Kidney (tissue), 14 donors: Measurements from ENCODE around the gene JARID2. TPM values are rescaled to one million over a fixed set of nuclear protein-coding genes. Genes with fewer than 3 reads are reported as not detected.

Source experiments
- DNase-seq, 5 donors: peaks; one replicate each; pipeline ENCODE4 v3.0.0-alpha.2; 2013 to 2020
- FAIRE-seq: peaks from 2 replicates; lab custom pipeline; 2012; peaks lifted over from hg19 to GRCh38; lab: Jason Lieb, UNC
- H3K27ac ChIP-seq, 2 donors: one replicate each; pipeline ENCODE4 v1.7.0; 2013; ENCODE audit warnings: low read depth in 2 of 2, low read length in 2 of 2, inconsistent platforms in 1 of 2
- H3K27me3 ChIP-seq: one replicate; pipeline ENCODE4 v1.7.1; 2013; ENCODE audit warnings: low read length, inconsistent platforms; ENCODE audit not compliant: control insufficient read depth, insufficient read depth
- H3K36me3 ChIP-seq, 3 donors: one replicate each; pipeline versions ENCODE4 v1.7.0 to v1.7.1; 2013; ENCODE audit warnings: low read length in 3 of 3, control low read depth in 1 of 3, inconsistent platforms in 1 of 3; ENCODE audit not compliant: insufficient read depth in 3 of 3, control insufficient read depth in 2 of 3
- H3K4me1 ChIP-seq, 3 donors: one replicate each; pipeline versions ENCODE4 v1.7.0 to v1.7.1; 2013; ENCODE audit warnings: low read length in 3 of 3, inconsistent platforms in 1 of 3, low read depth in 1 of 3; ENCODE audit not compliant: control insufficient read depth in 2 of 3, insufficient read depth in 2 of 3
- H3K4me3 ChIP-seq, 3 donors: one replicate each; pipeline versions ENCODE4 v1.7.0 to v1.8.1; 2013; ENCODE audit warnings: low read length in 3 of 3, control low read depth in 1 of 3, inconsistent platforms in 1 of 3
- H3K9ac ChIP-seq, 3 donors: one replicate each; pipeline versions ENCODE4 v1.7.0 to v1.7.1; 2013; ENCODE audit warnings: low read length in 3 of 3, control low read depth in 1 of 3, inconsistent platforms in 1 of 3
- H3K9me3 ChIP-seq, 3 donors: one replicate each; pipeline versions ENCODE4 v1.7.0 to v1.7.1; 2013; ENCODE audit warnings: low read length in 3 of 3, control low read depth in 1 of 3, inconsistent platforms in 1 of 3; ENCODE audit not compliant: control insufficient read depth in 2 of 3, insufficient read depth in 1 of 3
- intact Hi-C: fragments of 100-400 bp; cut with DNase I; formaldehyde crosslinking; loops from one replicate; pipeline ENCODE4 v1.11.1; 2022
- polyA plus RNA-seq: library from polyadenylated mRNA; stranded (reverse); fragments of 350-450 nt; fragmentation: Illumina TruSeq; extraction: RNeasy Lipid Tissue Mini Kit (QIAGEN cat#74804); gene quantifications from one replicate; pipeline ENCODE4 v1.2.3, GENCODE V29; 2014; ENCODE audit warnings: low read depth, low replicate concordance; ENCODE audit not compliant: insufficient read depth
- total RNA-seq: library from RNA; stranded (reverse); fragmentation: NEBNext Ultra II Directional; extraction: Animal tissue kit (Norgen Biotek cat#: 25700); gene quantifications from one replicate; pipeline ENCODE4 v1.2.1, GENCODE V29; 2021
- TF ChIP-seq, protein P1 (sequence below): IDR thresholded peaks from 3 replicates; pipeline ENCODE4 v1.5.1; 2012; ENCODE audit warnings: mild to moderate bottlenecking, moderate library complexity, borderline replicate concordance; ENCODE audit not compliant: insufficient read depth; ENCODE audit errors: extremely low read depth
- donor health status: control.
- donor health status: control.
- donor health status: control.
- donor health status: control.
- donor health status: control.
- donor health status: DM: yes; HTN: yes; CAD: no.
- donor health status: Normal renal cell carcinoma (clear cell type).

JARID2 gene
- total and polyA plus RNA-seq, 2 donors from 2014 or later, result 1.8 to 12.3 TPM

DNA sequence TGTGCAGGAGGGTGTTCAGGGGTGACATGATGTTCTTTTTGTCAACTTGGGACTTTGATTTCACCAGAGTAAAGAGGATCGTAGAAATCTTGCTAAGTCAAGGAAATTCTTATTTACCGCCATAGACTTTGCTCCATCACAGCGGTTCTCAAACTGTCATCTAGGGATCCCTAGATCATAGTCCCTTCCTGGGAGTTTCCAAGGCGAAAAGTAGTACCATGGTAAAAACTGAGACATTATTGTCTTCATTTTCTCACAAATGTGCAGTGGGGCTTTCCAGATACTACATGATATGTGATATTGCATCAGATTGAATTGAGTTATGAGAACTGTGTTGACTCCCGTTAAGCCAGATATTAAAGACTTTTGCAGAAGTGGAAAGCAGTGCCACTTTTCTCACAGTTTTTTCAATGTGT lies 79.7 kb downstream of the JARID2 start:
- no peaks in the 10 kb centered on the region for H3K36me3 ChIP-seq
- H3K9ac ChIP-seq, result no peak overlapping the region
- DNase-seq, result no peak
- TF ChIP-seq, protein P1, sequence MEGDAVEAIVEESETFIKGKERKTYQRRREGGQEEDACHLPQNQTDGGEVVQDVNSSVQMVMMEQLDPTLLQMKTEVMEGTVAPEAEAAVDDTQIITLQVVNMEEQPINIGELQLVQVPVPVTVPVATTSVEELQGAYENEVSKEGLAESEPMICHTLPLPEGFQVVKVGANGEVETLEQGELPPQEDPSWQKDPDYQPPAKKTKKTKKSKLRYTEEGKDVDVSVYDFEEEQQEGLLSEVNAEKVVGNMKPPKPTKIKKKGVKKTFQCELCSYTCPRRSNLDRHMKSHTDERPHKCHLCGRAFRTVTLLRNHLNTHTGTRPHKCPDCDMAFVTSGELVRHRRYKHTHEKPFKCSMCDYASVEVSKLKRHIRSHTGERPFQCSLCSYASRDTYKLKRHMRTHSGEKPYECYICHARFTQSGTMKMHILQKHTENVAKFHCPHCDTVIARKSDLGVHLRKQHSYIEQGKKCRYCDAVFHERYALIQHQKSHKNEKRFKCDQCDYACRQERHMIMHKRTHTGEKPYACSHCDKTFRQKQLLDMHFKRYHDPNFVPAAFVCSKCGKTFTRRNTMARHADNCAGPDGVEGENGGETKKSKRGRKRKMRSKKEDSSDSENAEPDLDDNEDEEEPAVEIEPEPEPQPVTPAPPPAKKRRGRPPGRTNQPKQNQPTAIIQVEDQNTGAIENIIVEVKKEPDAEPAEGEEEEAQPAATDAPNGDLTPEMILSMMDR, result no peak
- no peak overlapping the region for H3K4me3 ChIP-seq
- no peak for FAIRE-seq
- no peak overlapping the region for H3K27ac ChIP-seq
- peaks cover 0 to 11% (median 9%) of the 10 kb centered on the region in 3 donors for H3K4me1 ChIP-seq
- H3K27me3 ChIP-seq, result no peaks in the 10 kb centered on the region
- no peaks in the 10 kb centered on the region for H3K9me3 ChIP-seq
- intact Hi-C loops, result no loop called here

DNA sequence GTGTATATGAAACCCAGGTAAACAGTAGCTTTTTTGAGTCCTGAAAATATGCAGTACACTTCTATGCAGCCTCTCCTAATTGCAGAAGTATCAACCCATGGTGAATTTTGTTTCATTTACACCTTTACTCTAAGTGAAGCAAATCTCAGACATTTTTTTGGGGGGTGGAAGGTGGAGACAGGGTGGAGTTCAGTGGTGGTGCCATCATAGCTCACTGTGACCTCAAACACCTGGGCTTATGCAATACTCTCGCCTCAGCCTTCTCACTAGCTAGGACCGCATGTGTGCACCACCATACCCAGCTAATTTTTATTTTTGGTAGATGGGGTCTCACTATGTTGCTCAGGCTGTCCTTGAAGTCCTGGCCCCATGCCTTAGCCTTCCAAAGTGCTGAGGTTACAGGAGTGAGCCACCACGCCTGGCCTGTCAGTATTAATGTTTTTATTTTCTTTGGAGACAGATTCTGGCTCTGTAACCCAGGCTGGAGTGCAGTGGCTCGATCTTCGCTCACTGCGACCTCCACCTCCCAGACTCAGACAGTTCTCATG lies 80.3 kb downstream of the JARID2 start:
- Histone ChIP-seq H3K27me3 (no peaks in the 10 kb centered on the region), H3K9me3 (no peaks in the 10 kb centered on the region), H3K4me1 (peaks cover 0 to 11% (median 9%) of the 10 kb centered on the region in 3 donors), H3K36me3 (no peaks in the 10 kb centered on the region), H3K4me3 (no peak overlapping the region), H3K27ac (no peak overlapping the region), H3K9ac (no peak overlapping the region)
- no peak for FAIRE-seq
- intact Hi-C loops, result no loop called here
- no peak for DNase-seq
- TF ChIP-seq, protein P1, result no peak

DNA sequence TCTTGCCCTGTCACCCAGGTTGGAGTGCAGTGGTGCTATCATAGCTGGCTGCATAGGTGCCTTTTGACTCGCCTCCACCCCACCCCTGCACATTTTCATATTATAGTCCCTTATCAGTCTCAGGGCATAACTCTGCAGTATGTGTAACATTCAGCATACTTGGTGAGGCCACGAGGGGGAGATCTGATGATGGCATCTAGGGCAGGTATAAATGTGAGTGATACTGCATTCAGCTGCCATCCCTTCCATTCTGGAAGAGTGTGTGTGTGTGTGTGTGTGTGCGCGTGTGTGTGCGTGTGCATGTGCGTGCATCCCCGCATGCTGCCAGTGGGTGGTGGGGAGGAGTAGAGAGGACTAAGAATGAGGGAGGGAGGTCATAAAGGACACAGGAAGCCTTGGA lies 81.4 kb downstream of the JARID2 start:
- peaks cover 0 to 11% (median 9%) of the 10 kb centered on the region in 3 donors for H3K4me1 ChIP-seq
- no peak overlapping the region for H3K27ac ChIP-seq
- no peaks in the 10 kb centered on the region for H3K27me3 ChIP-seq
- H3K4me3 ChIP-seq, result no peak overlapping the region
- TF ChIP-seq, protein P1, result no peak
- DNase-seq (peak in 1 of 5 donors; percentile 43), FAIRE-seq (no peak)
- no peaks in the 10 kb centered on the region for H3K36me3 ChIP-seq
- H3K9ac ChIP-seq, result no peak overlapping the region
- intact Hi-C loops, result no loop called here
- H3K9me3 ChIP-seq, result no peaks in the 10 kb centered on the region
